CD4-positive, CD25-positive, alpha-beta regulatory T cell (primary cell): Measurements from ENCODE around the gene PLAGL2. TPM values are rescaled to one million over a fixed set of nuclear protein-coding genes. Genes with fewer than 3 reads are reported as not detected.

Source experiments
- ATAC-seq, 2 donors: fragments of 150-1000 bp; cut with Tn5 transposase; one replicate each; pipeline ENCODE4 v1.10.0; 2021; ENCODE audit warnings: low read depth in 2 of 2, moderate number of reproducible peaks in 2 of 2, moderate library complexity in 1 of 2
- DNase-seq, 3 donors: peaks; one replicate each; pipeline versions ENCODE4 v3.0.0 to v3.0.0-alpha.2; 2012 to 2022; ENCODE audit warnings: mixed read lengths in 1 of 3
- H3K27ac ChIP-seq: one replicate; pipeline ENCODE4 v1.7.0; 2013; ENCODE audit warnings: mild to moderate bottlenecking, low read length; ENCODE audit not compliant: insufficient read depth, poor library complexity, severe bottlenecking
- H3K27me3 ChIP-seq: one replicate; pipeline ENCODE4 v1.7.0; 2013; ENCODE audit warnings: low read length; ENCODE audit not compliant: control insufficient read depth, insufficient read depth
- H3K36me3 ChIP-seq: one replicate; pipeline ENCODE4 v1.7.0; 2013; ENCODE audit warnings: mild to moderate bottlenecking, low read length, moderate library complexity; ENCODE audit not compliant: control insufficient read depth, insufficient read depth
- H3K4me1 ChIP-seq: 2 replicates; pipeline ENCODE4 v1.7.0; 2013; ENCODE audit warnings: mild to moderate bottlenecking, low read length; ENCODE audit not compliant: insufficient read depth, control insufficient read depth, poor library complexity, severe bottlenecking
- H3K4me3 ChIP-seq: one replicate; pipeline ENCODE4 v1.7.0; 2013; ENCODE audit warnings: low read depth, mild to moderate bottlenecking, low read length, moderate library complexity
- H3K9me3 ChIP-seq, 2 experiments: 1 replicate in 1 of 2; 2 replicates in 1 of 2; pipeline ENCODE4 v1.7.0; 2013; ENCODE audit warnings: low read length in 2 of 2, mild to moderate bottlenecking in 1 of 2, moderate library complexity in 1 of 2; ENCODE audit not compliant: control insufficient read depth in 2 of 2
- H3K27ac Mint-ChIP-seq, 3 donors: one replicate each; pipeline ENCODE4 v1.8.0; 2020 to 2022; ENCODE audit warnings: mild to moderate bottlenecking in 3 of 3, mixed read lengths in 3 of 3, moderate library complexity in 2 of 3
- H3K27me3 Mint-ChIP-seq: one replicate; pipeline ENCODE4 v1.8.0; 2022; ENCODE audit warnings: mild to moderate bottlenecking, mixed read lengths
- H3K36me3 Mint-ChIP-seq: one replicate; pipeline ENCODE4 v1.8.0; 2020; ENCODE audit warnings: mixed read lengths
- H3K4me1 Mint-ChIP-seq, 4 donors: one replicate each; pipeline ENCODE4 v1.8.0; 2020 to 2022; ENCODE audit warnings: mixed read lengths in 4 of 4, mild to moderate bottlenecking in 1 of 4
- H3K4me3 Mint-ChIP-seq, 4 donors: one replicate each; pipeline ENCODE4 v1.8.0; 2020 to 2022; ENCODE audit warnings: mild to moderate bottlenecking in 4 of 4, mixed read lengths in 4 of 4, moderate library complexity in 3 of 4
- H3K9me3 Mint-ChIP-seq, 7 donors: one replicate each; pipeline ENCODE4 v1.8.0; 2020 to 2022; ENCODE audit warnings: mixed read lengths in 7 of 7, mild to moderate bottlenecking in 3 of 7, moderate library complexity in 2 of 7
- polyA plus RNA-seq, 4 donors: library from polyadenylated mRNA; unstranded; fragments of 300-500 nt; fragmentation: Illumina TruSeq; gene quantifications; one replicate each; pipeline ENCODE4 v1.2.3, GENCODE V29; 2021
- total RNA-seq: library from RNA; stranded (reverse); gene quantifications from one replicate; pipeline ENCODE4 v1.2.3, GENCODE V29; 2022

The PLAGL2 gene
- total and polyA plus RNA-seq, 5 donors from 2014 or later: 2.8 to 22.9 (median 4.4) TPM

DNA sequence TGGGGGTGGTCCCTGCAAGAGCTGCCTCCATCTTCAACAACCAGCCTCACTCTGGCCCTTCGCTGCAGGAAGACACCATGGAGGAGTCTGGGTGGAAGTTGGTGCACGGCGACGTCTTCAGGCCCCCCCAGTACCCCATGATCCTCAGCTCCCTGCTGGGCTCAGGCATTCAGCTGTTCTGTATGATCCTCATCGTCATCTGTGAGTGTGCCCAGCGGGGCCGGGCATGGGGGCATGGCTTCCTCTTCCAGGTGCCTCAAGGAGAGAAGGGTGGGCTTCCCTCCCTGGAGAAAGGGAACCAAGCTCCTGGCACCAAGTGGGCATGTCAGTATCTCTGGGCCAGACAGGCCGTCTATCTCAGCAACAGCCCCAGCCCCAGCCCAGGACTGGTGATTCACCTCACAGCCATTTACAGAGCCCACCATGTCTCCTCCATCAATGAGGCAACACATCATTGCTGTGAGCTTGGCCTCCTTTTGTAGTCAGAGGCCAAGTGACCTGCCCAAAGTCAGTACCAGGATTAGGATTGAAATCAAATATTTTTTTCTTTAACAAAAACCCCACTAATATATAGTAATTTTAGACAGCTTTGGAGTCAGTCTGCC is 57.9 kb downstream of the PLAGL2 start:
- Mint-ChIP-seq H3K36me3 (peaks cover 54% of the 10 kb centered on the region), H3K27ac (no peak overlapping the region)

GRCh38 chr20:32144898-32145662 is 62.5 kb downstream of the PLAGL2 start:
- DNase-seq: no peak
- H3K36me3 Mint-ChIP-seq: peaks cover 69% of the 10 kb centered on the region
- H3K9me3 Mint-ChIP-seq: peaks cover 0 to 2% (median 0%) of the 10 kb centered on the region in 7 donors
- no peaks in the 10 kb centered on the region for H3K9me3 ChIP-seq
- ATAC-seq: no peak
- H3K27ac Mint-ChIP-seq: peak overlapping the region in 2 of 3 donors; percentile 28 to 71
- H3K4me3 ChIP-seq: no peak overlapping the region
- H3K27me3 ChIP-seq: no peaks in the 10 kb centered on the region
- H3K4me1 Mint-ChIP-seq: no peaks in the 10 kb centered on the region
- H3K27ac ChIP-seq: no peak overlapping the region
- H3K4me1 ChIP-seq: no peaks in the 10 kb centered on the region
- H3K27me3 Mint-ChIP-seq: peaks cover 4% of the 10 kb centered on the region
- H3K36me3 ChIP-seq: peaks cover 80% of the 10 kb centered on the region
- H3K4me3 Mint-ChIP-seq: no peak overlapping the region

More for the DNA sequence above, 57.9 kb downstream of the PLAGL2 start:
- Mint-ChIP-seq H3K9me3 (no peaks in the 10 kb centered on the region), H3K4me3 (no peak overlapping the region), H3K27me3 (no peaks in the 10 kb centered on the region), H3K4me1 (no peaks in the 10 kb centered on the region)
- peaks cover 67% of the 10 kb centered on the region for H3K36me3 ChIP-seq
- no peaks in the 10 kb centered on the region for H3K9me3 ChIP-seq
- H3K4me3 ChIP-seq: no peak overlapping the region
- no peaks in the 10 kb centered on the region for H3K27me3 ChIP-seq
- DNase-seq: no peak
- no peak overlapping the region for H3K27ac ChIP-seq
- ATAC-seq: no peak
- H3K4me1 ChIP-seq: no peaks in the 10 kb centered on the region

GRCh38 chr20:32142991-32143390 is 64.6 kb downstream of the PLAGL2 start:
- H3K27ac Mint-ChIP-seq: peak overlapping the region in 2 of 3 donors; percentile 36 to 65
- Histone ChIP-seq H3K4me3 (no peak overlapping the region), H3K4me1 (no peaks in the 10 kb centered on the region), H3K27ac (no peak overlapping the region), H3K36me3 (peaks cover 90% of the 10 kb centered on the region), H3K9me3 (no peaks in the 10 kb centered on the region), H3K27me3 (no peaks in the 10 kb centered on the region)
- H3K4me1 Mint-ChIP-seq: no peaks in the 10 kb centered on the region
- peaks cover 4% of the 10 kb centered on the region for H3K27me3 Mint-ChIP-seq
- peaks cover 68% of the 10 kb centered on the region for H3K36me3 Mint-ChIP-seq
- DNase-seq: no peak
- H3K9me3 Mint-ChIP-seq: peaks cover 0 to 2% (median 0%) of the 10 kb centered on the region in 7 donors
- no peak for ATAC-seq
- no peak overlapping the region for H3K4me3 Mint-ChIP-seq

Other genes starting within 250 kb of the PLAGL2 start
- 0.07 TPM for gene XKR7, start 239.6 kb downstream of the PLAGL2 start, total RNA-seq
- not detected for gene XKR7, start 239.6 kb downstream of the PLAGL2 start, polyA plus RNA-seq
- gene CCM2L, start 197.3 kb downstream of the PLAGL2 start, total RNA-seq: not detected
- not detected for gene CCM2L, start 197.3 kb downstream of the PLAGL2 start, polyA plus RNA-seq
- gene HCK, start 155.5 kb downstream of the PLAGL2 start, total RNA-seq: not detected
- gene HCK, start 155.5 kb downstream of the PLAGL2 start, polyA plus RNA-seq: under 1 TPM in 3 of 4 donors, not detected in 1; 0.23 to 0.87 (median 0.25) TPM
- 36.3 TPM for gene TM9SF4, start 98.0 kb downstream of the PLAGL2 start, total RNA-seq
- 10 to 100 TPM; 28.7 to 31.4 (median 29.4) TPM for gene TM9SF4, start 98.0 kb downstream of the PLAGL2 start, polyA plus RNA-seq
- 14.1 TPM for gene POFUT1, start 137 bp upstream of the PLAGL2 start, total RNA-seq
- 10 to 100 TPM; 10.0 to 14.3 (median 12.0) TPM for gene POFUT1, start 137 bp upstream of the PLAGL2 start, polyA plus RNA-seq
- 19.6 TPM for gene KIF3B, start 69.9 kb upstream of the PLAGL2 start, total RNA-seq
- gene KIF3B, start 69.9 kb upstream of the PLAGL2 start, polyA plus RNA-seq: 1 to 10 TPM; 1.8 to 3.1 (median 2.3) TPM
- gene ASXL1, start 150.6 kb upstream of the PLAGL2 start, total RNA-seq: 314 TPM
- 10 to 100 TPM; 15.0 to 28.3 (median 21.1) TPM for gene ASXL1, start 150.6 kb upstream of the PLAGL2 start, polyA plus RNA-seq